Right lobe of liver (tissue), 4 donors: ENCODE data around the gene DHH.

Experiments used
- CTCF ChIP-seq, 4 donors: fragments of 200-600 bp in 3 of 4; fragments of 450-650 bp in 1 of 4; IDR thresholded peaks; one replicate each; pipeline versions ENCODE4 v1.5.1 to v1.8.0; 2016 to 2022; ENCODE audit warnings: antibody characterized with exemption in 4 of 4, mild to moderate bottlenecking in 2 of 4
- POLR2A ChIP-seq: fragments of 450-650 bp; IDR thresholded peaks from one replicate; pipeline ENCODE4 v1.6.1; 2017; ENCODE audit warnings: antibody characterized with exemption, mild to moderate bottlenecking
- donor health status: DM: no; HTN: no; CAD: no.
- donor health status: DM: no; HTN: no; CAD: no.
- donor health status: DM: no; HTN: yes; CAD: no.

GRCh38 chr12:49054096-49054495 is 40.5 kb downstream of the DHH start:
- TF ChIP-seq CTCF (IDR thresholded peaks at IDR 0.05) (no peak), POLR2A (no peak)
